Measurements from ENCODE around the gene MEN1. TPM values are rescaled to one million over a fixed set of nuclear protein-coding genes. Genes with fewer than 3 reads are reported as not detected.
A peak's percentile ranks its signal among the peaks of the same experiment; 100 is the strongest.

Gene MEN1
- total RNA-seq, 6 donors from 2014 or later = 15.4 to 47.1 (median 24.4) TPM

DNA sequence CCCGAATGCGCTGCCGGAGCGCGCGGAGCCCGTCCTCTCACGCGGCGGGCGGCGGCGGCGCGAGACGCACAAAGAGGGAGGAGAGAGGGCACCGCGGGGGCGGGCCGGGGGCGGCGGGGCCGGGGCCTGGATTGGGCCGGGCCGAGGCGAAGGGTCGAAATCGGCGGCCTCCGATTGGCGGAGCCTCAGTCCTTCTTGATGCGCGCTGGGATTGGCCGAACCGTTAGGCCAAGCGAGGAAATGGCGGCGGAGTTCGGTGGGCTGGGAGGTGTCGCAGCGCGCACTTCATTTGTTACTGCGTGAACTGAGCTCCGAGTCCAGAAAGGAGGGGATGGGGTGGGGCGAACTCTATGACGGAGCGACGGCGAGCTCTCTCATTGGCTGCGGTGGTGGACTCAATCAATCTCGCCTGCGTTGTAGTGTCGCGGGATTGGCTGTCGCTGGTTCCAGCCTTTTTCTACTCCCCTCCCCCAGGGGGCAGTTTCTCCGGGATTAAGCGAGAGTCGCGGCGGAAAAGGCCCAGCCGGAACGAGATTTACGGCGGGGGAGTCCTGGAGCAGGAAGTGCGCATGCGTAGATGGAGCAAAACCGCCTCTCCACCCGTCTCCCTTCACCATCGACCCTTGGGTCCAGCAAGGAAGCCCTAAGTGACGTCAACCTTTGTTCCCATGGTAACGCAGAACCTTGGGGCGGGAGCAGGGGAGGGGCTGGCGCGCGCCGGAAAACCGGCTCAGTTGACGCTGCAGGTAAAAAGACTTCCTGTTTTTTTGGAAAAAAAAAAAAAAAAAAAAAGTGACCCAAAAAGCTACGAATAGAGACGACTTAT is 31.7 kb downstream of the MEN1 start, which contains the start of gene SF1:
Gene SF1, minus strand, starts transcription at position 70 of the 826 bp plus-strand sequence. CDS start 150 bp downstream, outside the sequence.
- no peaks in the 10 kb centered on the region for H3K9me3 ChIP-seq
- H3K36me3 ChIP-seq = peaks cover 27 to 35% (median 29%) of the 10 kb centered on the region in 4 donors
- peak; percentile 98 to 99 for DNase-seq
- TF ChIP-seq, protein P1, sequence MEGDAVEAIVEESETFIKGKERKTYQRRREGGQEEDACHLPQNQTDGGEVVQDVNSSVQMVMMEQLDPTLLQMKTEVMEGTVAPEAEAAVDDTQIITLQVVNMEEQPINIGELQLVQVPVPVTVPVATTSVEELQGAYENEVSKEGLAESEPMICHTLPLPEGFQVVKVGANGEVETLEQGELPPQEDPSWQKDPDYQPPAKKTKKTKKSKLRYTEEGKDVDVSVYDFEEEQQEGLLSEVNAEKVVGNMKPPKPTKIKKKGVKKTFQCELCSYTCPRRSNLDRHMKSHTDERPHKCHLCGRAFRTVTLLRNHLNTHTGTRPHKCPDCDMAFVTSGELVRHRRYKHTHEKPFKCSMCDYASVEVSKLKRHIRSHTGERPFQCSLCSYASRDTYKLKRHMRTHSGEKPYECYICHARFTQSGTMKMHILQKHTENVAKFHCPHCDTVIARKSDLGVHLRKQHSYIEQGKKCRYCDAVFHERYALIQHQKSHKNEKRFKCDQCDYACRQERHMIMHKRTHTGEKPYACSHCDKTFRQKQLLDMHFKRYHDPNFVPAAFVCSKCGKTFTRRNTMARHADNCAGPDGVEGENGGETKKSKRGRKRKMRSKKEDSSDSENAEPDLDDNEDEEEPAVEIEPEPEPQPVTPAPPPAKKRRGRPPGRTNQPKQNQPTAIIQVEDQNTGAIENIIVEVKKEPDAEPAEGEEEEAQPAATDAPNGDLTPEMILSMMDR (IDR thresholded peaks at IDR 0.05) = peak in 3 of 6 experiments; percentile 12 to 56 (median 39)
- peak in 1 of 4 donors; percentile 32 for TF ChIP-seq EP300 (IDR thresholded peaks at IDR 0.05)
- TF ChIP-seq POLR2AphosphoS5 (IDR thresholded peaks at IDR 0.05) = peak; percentile 93
- TF ChIP-seq POLR2A (IDR thresholded peaks at IDR 0.05) = peak in 3 of 4 donors; percentile 88 to 99 (median 90)
- 0% methylated on average over 34 to 58 of the region's 80 CpGs for WGBS, 2 donors
- ATAC-seq (ENCODE audit: low FRiP score in 2 of 2) = peak; percentile 96 to 99
- no peaks in the 10 kb centered on the region for H3K27me3 ChIP-seq
- H3K4me3 ChIP-seq = peak within 1 kb of the TSS; percentile 91 to 99 (median 96)
- H3K27ac ChIP-seq = peak within 1 kb of the TSS; percentile 99 to 100 (median 100)
- H3K4me1 ChIP-seq = peaks cover 28 to 45% (median 33%) of the 10 kb centered on the region in 4 donors

DNA sequence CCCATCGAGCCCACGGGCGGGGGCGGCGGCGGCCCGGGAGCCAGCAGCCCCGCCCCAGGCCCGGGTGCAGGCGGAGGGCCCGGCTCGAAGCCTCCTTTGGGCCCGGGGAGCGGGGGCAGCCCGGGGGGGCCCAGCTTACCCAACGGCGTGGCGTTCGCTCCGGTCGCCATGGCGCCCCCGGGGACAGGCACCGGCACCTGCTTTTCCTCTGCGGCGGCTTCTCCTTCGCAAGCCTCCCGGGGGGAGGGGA is 32.2 kb downstream of the MEN1 start:
- TF ChIP-seq, protein P1 (IDR thresholded peaks at IDR 0.05) = no peak
- no peak for TF ChIP-seq POLR2AphosphoS5 (IDR thresholded peaks at IDR 0.05)
- no peak for TF ChIP-seq POLR2A (IDR thresholded peaks at IDR 0.05)
- TF ChIP-seq EP300 (IDR thresholded peaks at IDR 0.05) = no peak
- Histone ChIP-seq H3K27me3 (no peaks in the 10 kb centered on the region), H3K4me3 (peak overlapping the region; percentile 91 to 99 (median 96)), H3K36me3 (peaks cover 33 to 41% (median 34%) of the 10 kb centered on the region in 4 donors), H3K27ac (peak overlapping the region; percentile 99 to 100 (median 100)), H3K9me3 (no peaks in the 10 kb centered on the region), H3K4me1 (peaks cover 34 to 50% (median 37%) of the 10 kb centered on the region in 4 donors)
- peak in 1 of 2 donors; percentile 6 for ATAC-seq (ENCODE audit: low FRiP score in 2 of 2)
- WGBS, 2 donors = 1% methylated on average over 14 of the region's 28 CpGs; no CpG with 5 or more reads in 1 of the 2 donors
- DNase-seq = no peak

DNA sequence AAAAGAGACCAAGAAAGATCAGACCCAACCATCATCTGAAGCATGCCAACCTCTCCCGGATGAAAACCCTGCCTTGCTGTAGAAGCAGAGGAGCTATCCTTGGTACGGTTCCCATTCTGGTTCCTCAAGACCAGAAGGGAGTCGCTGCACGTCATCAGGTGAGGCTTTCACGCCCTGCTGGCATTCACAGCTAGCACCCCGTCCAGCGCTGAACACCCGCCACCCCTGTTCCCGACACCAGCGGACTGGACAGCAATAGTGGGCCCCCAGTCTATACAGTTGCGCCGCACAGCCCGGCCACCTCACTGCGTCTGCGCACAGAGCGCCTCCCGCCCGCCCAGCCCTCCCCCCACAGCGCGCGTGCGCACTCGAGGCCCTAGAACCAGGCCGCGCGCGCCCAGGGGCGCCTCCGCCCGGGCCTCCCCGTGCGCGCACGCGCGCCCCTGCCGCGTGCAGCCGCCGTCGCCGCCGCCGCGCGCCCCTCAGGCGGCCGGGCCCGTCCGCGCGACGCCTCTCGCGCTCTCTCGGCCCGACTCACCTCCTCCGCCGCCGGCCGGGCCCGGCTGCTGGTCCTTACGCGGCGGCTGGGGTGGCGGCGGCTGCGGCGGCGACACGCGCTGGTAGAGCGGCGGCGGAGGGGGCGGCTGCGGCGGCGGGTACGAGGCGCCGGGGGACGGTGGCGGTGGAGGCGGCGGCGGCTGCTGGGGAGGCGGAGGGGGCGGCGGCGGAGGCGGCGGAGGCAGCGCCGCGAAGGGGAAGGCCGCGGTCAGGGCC is 32.7 kb downstream of the MEN1 start:
- Histone ChIP-seq H3K27ac (peak overlapping the region; percentile 99 to 100 (median 100)), H3K36me3 (peaks cover 38 to 46% (median 39%) of the 10 kb centered on the region in 4 donors), H3K27me3 (no peaks in the 10 kb centered on the region), H3K9me3 (no peaks in the 10 kb centered on the region), H3K4me1 (peaks cover 39 to 55% (median 42%) of the 10 kb centered on the region in 4 donors), H3K4me3 (peak overlapping the region; percentile 91 to 99 (median 96))
- peak; percentile 86 to 96 for DNase-seq
- TF ChIP-seq, protein P1 (IDR thresholded peaks at IDR 0.05) = no peak
- peak; percentile 27 to 32 for TF ChIP-seq POLR2AphosphoS5 (IDR thresholded peaks at IDR 0.05)
- WGBS, 2 donors = 0 to 2% methylated on average over 3 to 10 of the region's 98 CpGs
- ATAC-seq (ENCODE audit: low FRiP score in 2 of 2) = peak; percentile 19 to 43

DNA sequence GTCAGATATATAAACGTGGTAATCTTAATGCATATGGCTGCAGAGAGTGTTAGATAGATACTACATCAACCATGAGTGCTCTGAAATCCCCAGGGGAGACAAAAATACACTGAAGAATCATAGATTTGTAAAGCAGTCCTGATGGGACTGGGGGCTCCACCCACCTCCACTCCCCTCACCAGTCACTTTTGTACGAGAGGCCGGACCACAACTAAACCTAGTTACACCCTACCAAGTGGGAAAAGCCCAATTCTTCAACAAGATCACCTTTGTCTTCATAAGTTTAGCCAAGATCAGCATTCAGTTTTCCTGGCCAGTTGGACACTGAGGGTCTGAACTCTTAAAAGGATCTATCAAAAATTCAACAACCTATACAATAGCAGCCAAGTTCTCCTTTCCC is 33.5 kb downstream of the MEN1 start:
- no peaks in the 10 kb centered on the region for H3K27me3 ChIP-seq
- ATAC-seq (ENCODE audit: low FRiP score in 2 of 2) = no peak

More for the DNA sequence above, 33.5 kb downstream of the MEN1 start:
- H3K4me1 ChIP-seq = peaks cover 43 to 63% (median 47%) of the 10 kb centered on the region in 4 donors
- TF ChIP-seq, protein P1 (IDR thresholded peaks at IDR 0.05) = no peak
- TF ChIP-seq POLR2AphosphoS5 (IDR thresholded peaks at IDR 0.05) = no peak
- H3K4me3 ChIP-seq = peak overlapping the region; percentile 54 to 99 (median 95)
- peaks cover 44 to 54% (median 46%) of the 10 kb centered on the region in 4 donors for H3K36me3 ChIP-seq
- peak overlapping the region; percentile 64 to 100 (median 100) for H3K27ac ChIP-seq
- DNase-seq = no peak
- WGBS, 2 donors = 19 to 32% methylated on average over 3 of the region's 3 CpGs
- no peaks in the 10 kb centered on the region for H3K9me3 ChIP-seq

All from upper lobe of left lung (tissue), 6 donors.